GM19023 (cell line): ENCODE results near the gene JPT1.
"Not testable (repeated sequence)": the region's sequence is repeated elsewhere in the genome, so short reads cannot be mapped to it uniquely, and the experiment has no call there.

Experiments used
- ATAC-seq: cut with Tn5 transposase; IDR thresholded peaks from one replicate; pipeline ENCODE4 v1.9.1; 2021; ENCODE audit warnings: mild to moderate bottlenecking, moderate library complexity; ENCODE audit not compliant: unreplicated experiment

JPT1 gene

GRCh38 chr17:75130632-75131277 is 23.6 kb downstream of the JPT1 start:
- ATAC-seq, result peak; percentile 23

GRCh38 chr17:75130059-75130631 is 24.2 kb downstream of the JPT1 start:
- no peak for ATAC-seq

- no peak for ATAC-seq
These were observed 24.7 kb downstream of the JPT1 start for GRCh38 chr17:75129576-75129975.

GRCh38 chr17:75128694-75129505 is 25.4 kb downstream of the JPT1 start:
- ATAC-seq, result no peak

GRCh38 chr17:75127936-75128335 is 26.4 kb downstream of the JPT1 start:
- not testable (repeated sequence) for ATAC-seq

- ATAC-seq, result no peak
These were observed 27.4 kb downstream of the JPT1 start for GRCh38 chr17:75126954-75127353.

- no peak for ATAC-seq
These were observed 28.3 kb downstream of the JPT1 start for GRCh38 chr17:75125984-75126383.

- ATAC-seq, result no peak
These were observed 29.5 kb downstream of the JPT1 start for GRCh38 chr17:75124819-75125162.

GRCh38 chr17:75124041-75124818 is 30.1 kb downstream of the JPT1 start:
- ATAC-seq, result no peak

GRCh38 chr17:75118307-75118706 is 36.0 kb downstream of the JPT1 start:
- ATAC-seq, result no peak

- ATAC-seq, result no peak
These were observed 37.6 kb downstream of the JPT1 start for GRCh38 chr17:75116737-75117136.

GRCh38 chr17:75115555-75115954 is 38.8 kb downstream of the JPT1 start:
- ATAC-seq, result no peak

- ATAC-seq, result no peak
These were observed 39.6 kb downstream of the JPT1 start for GRCh38 chr17:75114552-75115314.

GRCh38 chr17:75113798-75114551 is 40.3 kb downstream of the JPT1 start:
- ATAC-seq, result no peak

- no peak for ATAC-seq
These were observed 42.5 kb downstream of the JPT1 start for GRCh38 chr17:75111777-75112335.

GRCh38 chr17:75110234-75110937 is 43.9 kb downstream of the JPT1 start:
- ATAC-seq, result no peak

- ATAC-seq, result peak; percentile 63
These were observed 44.7 kb downstream of the JPT1 start, which contains the start of gene ARMC7 for GRCh38 chr17:75109407-75110233. Gene ARMC7 (plus strand): TSS chr17:75109969. CDS start chr17:75110289, 320 bp downstream.

- no peak for ATAC-seq
These were observed 45.3 kb downstream of the JPT1 start for GRCh38 chr17:75109046-75109406.
